WTC11 (cell line): ENCODE measurements around the gene RILP. TPM values are rescaled to one million over a fixed set of nuclear protein-coding genes. Genes with fewer than 3 reads are reported as not detected.

Source experiments
- ATAC-seq: fragments of 200-7000 bp; cut with Tn5 transposase; 2 replicates; pipeline ENCODE4 v1.10.0; 2021; ENCODE audit warnings: mild to moderate bottlenecking, moderate library complexity
- CTCF ChIA-PET: fragments of 300-600 bp; sonication (Branson Sonifier 250); formaldehyde crosslinking; loops from one replicate; lab custom pipeline; 2021; ENCODE audit warnings: antibody characterized with exemption; lab: Charles Lee
- POLR2A ChIA-PET: fragments of 350-600 bp; sonication (Branson Sonifier 250); formaldehyde crosslinking; loops from one replicate; lab custom pipeline; 2021; ENCODE audit warnings: antibody characterized with exemption; lab: Charles Lee
- DNase-seq: peaks from one replicate; pipeline ENCODE4 v3.0.0; 2021; ENCODE audit warnings: low spot score
- H3K27ac Mint-ChIP-seq: 2 replicates; pipeline ENCODE4 v1.8.0; 2021; ENCODE audit warnings: mixed read lengths
- H3K27me3 Mint-ChIP-seq: 2 replicates; pipeline ENCODE4 v1.8.0; 2021; ENCODE audit warnings: low read depth, mild to moderate bottlenecking, moderate library complexity, mixed read lengths
- H3K36me3 Mint-ChIP-seq: 2 replicates; pipeline ENCODE4 v1.8.0; 2021; ENCODE audit warnings: mixed read lengths
- H3K4me1 Mint-ChIP-seq: 2 replicates; pipeline ENCODE4 v1.8.0; 2022; ENCODE audit warnings: mixed read lengths
- H3K4me3 Mint-ChIP-seq: 2 replicates; pipeline ENCODE4 v1.8.0; 2021; ENCODE audit warnings: mild to moderate bottlenecking, moderate library complexity, mixed read lengths
- H3K9me3 Mint-ChIP-seq: 2 replicates; pipeline ENCODE4 v1.8.0; 2021; ENCODE audit warnings: mixed read lengths
- AFF4 ChIP-seq: sonication (generic); formaldehyde crosslinking; IDR thresholded peaks from 2 replicates; pipeline ENCODE4 v1.8.1; 2023; ENCODE audit warnings: mild to moderate bottlenecking, missing genetic modification reagents, borderline replicate concordance
- CBFB ChIP-seq: sonication (generic); formaldehyde crosslinking; IDR thresholded peaks from 2 replicates; pipeline ENCODE4 v1.8.1; 2022; ENCODE audit warnings: mild to moderate bottlenecking, low read depth, missing genetic modification reagents
- CREM ChIP-seq: sonication (generic); formaldehyde crosslinking; IDR thresholded peaks from 2 replicates; pipeline ENCODE4 v1.8.1; 2022; ENCODE audit warnings: mild to moderate bottlenecking, missing genetic modification reagents, moderate library complexity
- ESRRA ChIP-seq: sonication (generic); formaldehyde crosslinking; IDR thresholded peaks from 2 replicates; pipeline ENCODE4 v1.8.1; 2022; ENCODE audit warnings: mild to moderate bottlenecking, missing genetic modification reagents, borderline replicate concordance
- FOXJ3 ChIP-seq: sonication (generic); formaldehyde crosslinking; IDR thresholded peaks from 2 replicates; pipeline ENCODE4 v1.9.0; 2021; ENCODE audit warnings: missing genetic modification reagents, mild to moderate bottlenecking, borderline replicate concordance
- HMGA2 ChIP-seq: fragments of 250-450 bp; sonication (Bioruptor Pico); IDR thresholded peaks from 2 replicates; pipeline ENCODE4 v1.4.0; 2021; ENCODE audit warnings: mild to moderate bottlenecking, moderate library complexity
- HMGXB4 ChIP-seq: sonication (generic); formaldehyde crosslinking; IDR thresholded peaks from 2 replicates; pipeline ENCODE4 v1.8.1; 2023; ENCODE audit warnings: mild to moderate bottlenecking, moderate library complexity, missing genetic modification reagents
- MXD4 ChIP-seq: fragments of 250-450 bp; sonication (Bioruptor Pico); IDR thresholded peaks from 2 replicates; pipeline ENCODE4 v1.8.0; 2021; ENCODE audit warnings: mild to moderate bottlenecking, moderate library complexity, borderline replicate concordance
- NFYB ChIP-seq: sonication (generic); formaldehyde crosslinking; conservative IDR thresholded peaks from 2 replicates; pipeline ENCODE4 v1.8.0; 2022; ENCODE audit warnings: low read depth, missing genetic modification reagents
- NR1H2 ChIP-seq: sonication (generic); formaldehyde crosslinking; IDR thresholded peaks from 2 replicates; pipeline ENCODE4 v1.9.0; 2021; ENCODE audit warnings: mild to moderate bottlenecking, moderate library complexity, missing genetic modification reagents
- SOX15 ChIP-seq: fragments of 250-450 bp; sonication (Bioruptor Pico); IDR thresholded peaks from 2 replicates; pipeline ENCODE4 v1.9.0; 2021; ENCODE audit warnings: mild to moderate bottlenecking
- TEAD1 ChIP-seq: sonication (generic); formaldehyde crosslinking; IDR thresholded peaks from 2 replicates; pipeline ENCODE4 v1.8.0; 2022; ENCODE audit warnings: mild to moderate bottlenecking, missing genetic modification reagents
- ZNF416 ChIP-seq: fragments of 250-450 bp; sonication (Bioruptor Pico); IDR thresholded peaks from 2 replicates; pipeline ENCODE4 v1.9.0; 2021; ENCODE audit warnings: mild to moderate bottlenecking, inconsistent platforms
- ZNF671 ChIP-seq: fragments of 250-450 bp; sonication (Bioruptor Pico); IDR thresholded peaks from 2 replicates; pipeline ENCODE4 v1.8.0; 2021; ENCODE audit warnings: mild to moderate bottlenecking
- total RNA-seq: library from RNA; stranded (reverse); gene quantifications from 3 replicates; pipeline ENCODE4 v1.2.3, GENCODE V29; 2021
- TF ChIP-seq, protein P1 (sequence below): sonication (generic); formaldehyde crosslinking; IDR thresholded peaks from 2 replicates; pipeline ENCODE4 v1.8.1; 2023; ENCODE audit warnings: mild to moderate bottlenecking, missing genetic modification reagents
- TF ChIP-seq, protein P2 (sequence below): fragments of 250-450 bp; sonication (Bioruptor Pico); IDR thresholded peaks from 2 replicates; pipeline ENCODE4 v1.9.0; 2021; ENCODE audit warnings: mild to moderate bottlenecking, borderline replicate concordance
- TF ChIP-seq, protein P3 (sequence below): sonication (generic); formaldehyde crosslinking; IDR thresholded peaks from 2 replicates; pipeline ENCODE4 v1.8.1; 2022; ENCODE audit warnings: low read depth, missing genetic modification reagents, borderline replicate concordance
- TF ChIP-seq, protein P4 (sequence below): sonication (generic); formaldehyde crosslinking; conservative IDR thresholded peaks from 2 replicates; pipeline ENCODE4 v1.8.1; 2023; ENCODE audit warnings: mild to moderate bottlenecking, low read depth, missing genetic modification reagents, moderate library complexity
- TF ChIP-seq, protein P5 (sequence below): fragments of 250-450 bp; sonication (Bioruptor Pico); IDR thresholded peaks from 2 replicates; pipeline ENCODE4 v1.9.0; 2021; ENCODE audit warnings: mild to moderate bottlenecking

The RILP gene
- total RNA-seq, 1 experiment from 2014 or later: 11.7 TPM

- TF ChIP-seq, protein P1, sequence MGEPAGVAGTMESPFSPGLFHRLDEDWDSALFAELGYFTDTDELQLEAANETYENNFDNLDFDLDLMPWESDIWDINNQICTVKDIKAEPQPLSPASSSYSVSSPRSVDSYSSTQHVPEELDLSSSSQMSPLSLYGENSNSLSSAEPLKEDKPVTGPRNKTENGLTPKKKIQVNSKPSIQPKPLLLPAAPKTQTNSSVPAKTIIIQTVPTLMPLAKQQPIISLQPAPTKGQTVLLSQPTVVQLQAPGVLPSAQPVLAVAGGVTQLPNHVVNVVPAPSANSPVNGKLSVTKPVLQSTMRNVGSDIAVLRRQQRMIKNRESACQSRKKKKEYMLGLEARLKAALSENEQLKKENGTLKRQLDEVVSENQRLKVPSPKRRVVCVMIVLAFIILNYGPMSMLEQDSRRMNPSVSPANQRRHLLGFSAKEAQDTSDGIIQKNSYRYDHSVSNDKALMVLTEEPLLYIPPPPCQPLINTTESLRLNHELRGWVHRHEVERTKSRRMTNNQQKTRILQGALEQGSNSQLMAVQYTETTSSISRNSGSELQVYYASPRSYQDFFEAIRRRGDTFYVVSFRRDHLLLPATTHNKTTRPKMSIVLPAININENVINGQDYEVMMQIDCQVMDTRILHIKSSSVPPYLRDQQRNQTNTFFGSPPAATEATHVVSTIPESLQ (CRISPR knock-in tag): no peak
- TF ChIP-seq NFYB (CRISPR knock-in tag) (no peak), ESRRA (CRISPR knock-in tag) (no peak), TEAD1 (CRISPR knock-in tag) (0 out of 2 replicates have a peak, but pooled peaks have one; percentile 41), CBFB (CRISPR knock-in tag) (0 out of 2 replicates have a peak, but pooled peaks have one; percentile 61), CREM (0 out of 2 replicates have a peak, but pooled peaks have one; percentile 26), MXD4 (CRISPR knock-in tag) (no peak)
- TF ChIP-seq, protein P2, sequence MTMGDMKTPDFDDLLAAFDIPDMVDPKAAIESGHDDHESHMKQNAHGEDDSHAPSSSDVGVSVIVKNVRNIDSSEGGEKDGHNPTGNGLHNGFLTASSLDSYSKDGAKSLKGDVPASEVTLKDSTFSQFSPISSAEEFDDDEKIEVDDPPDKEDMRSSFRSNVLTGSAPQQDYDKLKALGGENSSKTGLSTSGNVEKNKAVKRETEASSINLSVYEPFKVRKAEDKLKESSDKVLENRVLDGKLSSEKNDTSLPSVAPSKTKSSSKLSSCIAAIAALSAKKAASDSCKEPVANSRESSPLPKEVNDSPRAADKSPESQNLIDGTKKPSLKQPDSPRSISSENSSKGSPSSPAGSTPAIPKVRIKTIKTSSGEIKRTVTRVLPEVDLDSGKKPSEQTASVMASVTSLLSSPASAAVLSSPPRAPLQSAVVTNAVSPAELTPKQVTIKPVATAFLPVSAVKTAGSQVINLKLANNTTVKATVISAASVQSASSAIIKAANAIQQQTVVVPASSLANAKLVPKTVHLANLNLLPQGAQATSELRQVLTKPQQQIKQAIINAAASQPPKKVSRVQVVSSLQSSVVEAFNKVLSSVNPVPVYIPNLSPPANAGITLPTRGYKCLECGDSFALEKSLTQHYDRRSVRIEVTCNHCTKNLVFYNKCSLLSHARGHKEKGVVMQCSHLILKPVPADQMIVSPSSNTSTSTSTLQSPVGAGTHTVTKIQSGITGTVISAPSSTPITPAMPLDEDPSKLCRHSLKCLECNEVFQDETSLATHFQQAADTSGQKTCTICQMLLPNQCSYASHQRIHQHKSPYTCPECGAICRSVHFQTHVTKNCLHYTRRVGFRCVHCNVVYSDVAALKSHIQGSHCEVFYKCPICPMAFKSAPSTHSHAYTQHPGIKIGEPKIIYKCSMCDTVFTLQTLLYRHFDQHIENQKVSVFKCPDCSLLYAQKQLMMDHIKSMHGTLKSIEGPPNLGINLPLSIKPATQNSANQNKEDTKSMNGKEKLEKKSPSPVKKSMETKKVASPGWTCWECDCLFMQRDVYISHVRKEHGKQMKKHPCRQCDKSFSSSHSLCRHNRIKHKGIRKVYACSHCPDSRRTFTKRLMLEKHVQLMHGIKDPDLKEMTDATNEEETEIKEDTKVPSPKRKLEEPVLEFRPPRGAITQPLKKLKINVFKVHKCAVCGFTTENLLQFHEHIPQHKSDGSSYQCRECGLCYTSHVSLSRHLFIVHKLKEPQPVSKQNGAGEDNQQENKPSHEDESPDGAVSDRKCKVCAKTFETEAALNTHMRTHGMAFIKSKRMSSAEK: no peak
- TF ChIP-seq, protein P3, sequence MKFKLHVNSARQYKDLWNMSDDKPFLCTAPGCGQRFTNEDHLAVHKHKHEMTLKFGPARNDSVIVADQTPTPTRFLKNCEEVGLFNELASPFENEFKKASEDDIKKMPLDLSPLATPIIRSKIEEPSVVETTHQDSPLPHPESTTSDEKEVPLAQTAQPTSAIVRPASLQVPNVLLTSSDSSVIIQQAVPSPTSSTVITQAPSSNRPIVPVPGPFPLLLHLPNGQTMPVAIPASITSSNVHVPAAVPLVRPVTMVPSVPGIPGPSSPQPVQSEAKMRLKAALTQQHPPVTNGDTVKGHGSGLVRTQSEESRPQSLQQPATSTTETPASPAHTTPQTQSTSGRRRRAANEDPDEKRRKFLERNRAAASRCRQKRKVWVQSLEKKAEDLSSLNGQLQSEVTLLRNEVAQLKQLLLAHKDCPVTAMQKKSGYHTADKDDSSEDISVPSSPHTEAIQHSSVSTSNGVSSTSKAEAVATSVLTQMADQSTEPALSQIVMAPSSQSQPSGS: no peak
These were observed 6.2 kb downstream of the RILP start (continued) for GRCh38 chr17:1643293-1643998.

DNA sequence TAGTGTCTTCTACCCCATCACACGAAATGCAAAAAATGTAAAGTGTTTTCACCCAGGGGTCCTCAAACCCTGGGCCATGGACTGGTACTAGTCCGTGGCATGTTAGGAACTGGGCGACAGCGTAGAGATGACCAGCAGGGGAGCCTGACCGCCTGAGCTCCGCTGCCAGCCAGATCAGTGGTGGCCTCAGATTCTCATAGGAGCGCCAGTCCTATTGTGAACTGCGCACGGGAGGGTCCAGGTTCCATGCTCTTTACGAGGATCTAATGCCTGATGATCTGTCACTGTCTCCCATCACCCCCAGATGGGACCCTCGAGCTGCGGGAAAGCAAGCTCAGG is 8.6 kb downstream of the RILP start:
- POLR2A ChIA-PET: no interaction called here
- Mint-ChIP-seq H3K4me3 (no peak overlapping the region), H3K4me1 (peaks cover 38% of the 10 kb centered on the region), H3K27ac (peak overlapping the region; percentile 71; the same call in 1 of the 2 replicates), H3K36me3 (no peaks in the 10 kb centered on the region; the same call in none of the 2 replicates), H3K9me3 (no peaks in the 10 kb centered on the region), H3K27me3 (peaks cover 6% of the 10 kb centered on the region)
- ATAC-seq (no peak), DNase-seq (no peak)
- CTCF ChIA-PET: interaction anchor here (0.7 to 5.4 kb wide), 6 partner anchors 8 to 707 kb away, joined by 3 to 59 read pairs (median 6); partner anchors contain the start of genes RILP and SLC43A2
- no peak for TF ChIP-seq NR1H2
- TF ChIP-seq, protein P4, sequence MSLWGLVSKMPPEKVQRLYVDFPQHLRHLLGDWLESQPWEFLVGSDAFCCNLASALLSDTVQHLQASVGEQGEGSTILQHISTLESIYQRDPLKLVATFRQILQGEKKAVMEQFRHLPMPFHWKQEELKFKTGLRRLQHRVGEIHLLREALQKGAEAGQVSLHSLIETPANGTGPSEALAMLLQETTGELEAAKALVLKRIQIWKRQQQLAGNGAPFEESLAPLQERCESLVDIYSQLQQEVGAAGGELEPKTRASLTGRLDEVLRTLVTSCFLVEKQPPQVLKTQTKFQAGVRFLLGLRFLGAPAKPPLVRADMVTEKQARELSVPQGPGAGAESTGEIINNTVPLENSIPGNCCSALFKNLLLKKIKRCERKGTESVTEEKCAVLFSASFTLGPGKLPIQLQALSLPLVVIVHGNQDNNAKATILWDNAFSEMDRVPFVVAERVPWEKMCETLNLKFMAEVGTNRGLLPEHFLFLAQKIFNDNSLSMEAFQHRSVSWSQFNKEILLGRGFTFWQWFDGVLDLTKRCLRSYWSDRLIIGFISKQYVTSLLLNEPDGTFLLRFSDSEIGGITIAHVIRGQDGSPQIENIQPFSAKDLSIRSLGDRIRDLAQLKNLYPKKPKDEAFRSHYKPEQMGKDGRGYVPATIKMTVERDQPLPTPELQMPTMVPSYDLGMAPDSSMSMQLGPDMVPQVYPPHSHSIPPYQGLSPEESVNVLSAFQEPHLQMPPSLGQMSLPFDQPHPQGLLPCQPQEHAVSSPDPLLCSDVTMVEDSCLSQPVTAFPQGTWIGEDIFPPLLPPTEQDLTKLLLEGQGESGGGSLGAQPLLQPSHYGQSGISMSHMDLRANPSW: no peak
- no peak for TF ChIP-seq ZNF671
- no peak for TF ChIP-seq HMGXB4 (CRISPR knock-in tag)
- TF ChIP-seq, protein P5, sequence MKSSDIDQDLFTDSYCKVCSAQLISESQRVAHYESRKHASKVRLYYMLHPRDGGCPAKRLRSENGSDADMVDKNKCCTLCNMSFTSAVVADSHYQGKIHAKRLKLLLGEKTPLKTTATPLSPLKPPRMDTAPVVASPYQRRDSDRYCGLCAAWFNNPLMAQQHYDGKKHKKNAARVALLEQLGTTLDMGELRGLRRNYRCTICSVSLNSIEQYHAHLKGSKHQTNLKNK: no peak
- no peak for TF ChIP-seq SOX15
- TF ChIP-seq CREM: no peak
- no peak for TF ChIP-seq FOXJ3
- no peak for TF ChIP-seq HMGA2 (CRISPR knock-in tag)
- no peak for TF ChIP-seq AFF4 (CRISPR knock-in tag)
- no peak for TF ChIP-seq ZNF416 (CRISPR knock-in tag)
